Smooth muscle cell (in vitro differentiated cells): ENCODE data around the gene ERC2. TPM values are rescaled to one million over a fixed set of nuclear protein-coding genes. Genes with fewer than 3 reads are reported as not detected.

Source experiments
- DNase-seq: peaks from one replicate; lab custom pipeline; 2025; ENCODE audit not compliant: unreplicated experiment; lab: John Stamatoyannopoulos, UW
- H2AFZ ChIP-seq: fragments of 200-600 bp; sonication (generic); 2 replicates; pipeline ENCODE4 v1.6.0; 2016; ENCODE audit warnings: antibody characterized with exemption, low read depth, mild to moderate bottlenecking
- H3F3A ChIP-seq: fragments of 200-600 bp; sonication (generic); 2 replicates; pipeline ENCODE4 v1.6.0; 2017; ENCODE audit warnings: antibody characterized with exemption, low read depth
- H3K27ac ChIP-seq: fragments of 200-600 bp; sonication (generic); 2 replicates; pipeline ENCODE4 v1.5.1; 2016; ENCODE audit warnings: low read depth, mild to moderate bottlenecking
- H3K27me3 ChIP-seq: fragments of 200-600 bp; sonication (generic); 2 replicates; pipeline ENCODE4 v1.6.1; 2016; ENCODE audit warnings: low read depth, mild to moderate bottlenecking
- H3K36me3 ChIP-seq: fragments of 200-600 bp; sonication (generic); 2 replicates; pipeline ENCODE4 v1.5.1; 2016; ENCODE audit warnings: low read depth
- H3K4me1 ChIP-seq: fragments of 200-600 bp; sonication (generic); 2 replicates; pipeline ENCODE4 v1.5.1; 2016; ENCODE audit warnings: low read depth
- H3K4me2 ChIP-seq: fragments of 200-600 bp; sonication (generic); 2 replicates; pipeline ENCODE4 v1.6.0; 2016; ENCODE audit warnings: mild to moderate bottlenecking
- H3K4me3 ChIP-seq: fragments of 200-600 bp; sonication (generic); 2 replicates; pipeline ENCODE4 v1.5.1; 2016; ENCODE audit warnings: mild to moderate bottlenecking
- H3K79me2 ChIP-seq: fragments of 200-600 bp; sonication (generic); 2 replicates; pipeline ENCODE4 v1.6.0; 2016; ENCODE audit warnings: low read depth, mild to moderate bottlenecking
- H3K9ac ChIP-seq: fragments of 200-600 bp; sonication (generic); 2 replicates; pipeline ENCODE4 v1.6.0; 2016; ENCODE audit warnings: low read depth
- H3K9me3 ChIP-seq: fragments of 200-600 bp; sonication (generic); replicated peaks from 2 replicates; pipeline ENCODE4 v1.5.1; 2016; ENCODE audit warnings: low read depth
- H4K20me1 ChIP-seq: fragments of 200-600 bp; sonication (generic); 2 replicates; pipeline ENCODE4 v1.6.0; 2016; ENCODE audit warnings: low read depth
- CTCF ChIP-seq: fragments of 200-600 bp; sonication (generic); IDR thresholded peaks from 2 replicates; pipeline ENCODE4 v1.5.1; 2017; ENCODE audit warnings: borderline replicate concordance, mild to moderate bottlenecking, antibody characterized with exemption; ENCODE audit not compliant: insufficient read depth, poor library complexity, severe bottlenecking
- WGBS: methylation state at CpG from one replicate; pipeline ENCODE4 v1.1.7; 2016; ENCODE audit warnings: low lambda C conversion rate; 5-methylcytosine and 5-hydroxymethylcytosine counted together
- polyA plus RNA-seq: library from polyadenylated mRNA; unstranded; fragments of >200 nt; fragmentation: Nextera tagmentation; extraction: Ambion mirVana; gene quantifications from 2 replicates; pipeline ENCODE4 v1.2.1, GENCODE V29; 2016
- total RNA-seq: library from RNA; depleted of rRNA; stranded (reverse); fragments of >200 nt; gene quantifications from 2 replicates; pipeline ENCODE4 v1.2.3, GENCODE V29; 2014

The ERC2 gene
- total and polyA plus RNA-seq, 2 experiments from 2014 or later, result 1.1 TPM; not detected in 1

GRCh38 chr3:56222866-56223265 lies 245.4 kb downstream of the ERC2 start:
- WGBS, result 71% methylated on average over 2 of the region's 2 CpGs
- H3F3A ChIP-seq, result no peaks in the 10 kb centered on the region
- no peak overlapping the region for H3K27ac ChIP-seq
- no peak overlapping the region for H3K4me2 ChIP-seq
- no peaks in the 10 kb centered on the region for H3K79me2 ChIP-seq
- no peak overlapping the region for H3K4me3 ChIP-seq
- H3K4me1 ChIP-seq, result no peaks in the 10 kb centered on the region
- no peaks in the 10 kb centered on the region for H3K27me3 ChIP-seq
- no peak for DNase-seq
- TF ChIP-seq CTCF, result no peak
- H4K20me1 ChIP-seq, result no peaks in the 10 kb centered on the region
- H2AFZ ChIP-seq, result no peak overlapping the region
- H3K9me3 ChIP-seq, result no peaks in the 10 kb centered on the region
- H3K9ac ChIP-seq, result no peak overlapping the region
- H3K36me3 ChIP-seq, result no peaks in the 10 kb centered on the region

GRCh38 chr3:56219894-56220805 lies 248.1 kb downstream of the ERC2 start:
- H4K20me1 ChIP-seq, result no peaks in the 10 kb centered on the region
- DNase-seq, result no peak
- H3K4me2 ChIP-seq, result no peak overlapping the region
- H3F3A ChIP-seq, result no peaks in the 10 kb centered on the region
- no peaks in the 10 kb centered on the region for H3K4me1 ChIP-seq
- no peak overlapping the region for H2AFZ ChIP-seq
- H3K9me3 ChIP-seq, result no peaks in the 10 kb centered on the region
- H3K27ac ChIP-seq, result no peak overlapping the region
- H3K9ac ChIP-seq, result no peak overlapping the region
- H3K4me3 ChIP-seq, result no peak overlapping the region
- H3K36me3 ChIP-seq, result no peaks in the 10 kb centered on the region
- no peaks in the 10 kb centered on the region for H3K27me3 ChIP-seq
- WGBS, result 54% methylated on average over 11 of the region's 11 CpGs
- no peak for TF ChIP-seq CTCF
- no peaks in the 10 kb centered on the region for H3K79me2 ChIP-seq

DNA sequence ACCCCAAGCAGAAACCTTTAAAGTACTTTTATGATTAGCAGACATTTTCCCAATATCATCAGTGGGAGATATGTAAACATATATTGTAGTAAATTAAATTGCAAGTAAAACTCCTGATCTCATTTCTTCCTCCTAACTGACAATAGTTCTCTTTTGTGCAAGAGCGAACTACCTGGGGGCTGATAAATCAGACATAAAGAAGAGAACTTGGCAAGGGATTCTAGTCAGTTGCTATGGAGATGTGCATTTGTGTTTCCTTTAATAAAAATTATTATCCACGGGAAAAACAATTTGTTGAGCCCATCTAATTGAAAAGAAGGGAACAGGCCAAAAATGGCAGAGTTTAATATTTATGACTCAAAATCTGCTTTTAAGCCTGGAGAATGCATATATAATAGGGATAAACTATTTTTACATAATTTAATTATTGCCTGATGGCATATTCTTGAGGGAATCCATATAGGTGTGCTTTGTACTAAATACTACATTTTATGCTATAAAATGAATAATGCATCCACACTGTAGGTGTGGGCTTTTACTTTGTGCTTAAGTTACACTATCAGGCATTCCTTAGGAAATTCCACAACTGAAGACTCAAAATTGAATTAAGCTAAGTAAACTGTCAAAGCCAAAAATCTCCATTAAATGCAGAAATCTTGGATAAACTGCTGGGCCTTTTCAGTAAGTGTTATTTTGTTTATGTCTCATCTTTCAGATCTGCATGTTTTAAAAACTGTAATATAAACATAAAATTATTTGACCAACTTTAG lies 258.1 kb downstream of the ERC2 start:
- Histone ChIP-seq H3K9ac (no peak overlapping the region), H3F3A (no peaks in the 10 kb centered on the region), H4K20me1 (no peaks in the 10 kb centered on the region), H3K36me3 (no peaks in the 10 kb centered on the region), H3K79me2 (no peaks in the 10 kb centered on the region), H3K4me2 (no peak overlapping the region), H2AFZ (no peak overlapping the region), H3K9me3 (no peaks in the 10 kb centered on the region), H3K4me3 (no peak overlapping the region), H3K27ac (no peak overlapping the region), H3K4me1 (no peaks in the 10 kb centered on the region), H3K27me3 (peaks cover 5% of the 10 kb centered on the region)
- WGBS, result 96% methylated on average over 2 of the region's 2 CpGs
- no peak for DNase-seq
- no peak for TF ChIP-seq CTCF
